ENCODE results near the gene C5orf15. TPM values are rescaled to one million over a fixed set of nuclear protein-coding genes. Genes with fewer than 3 reads are reported as not detected.

C5orf15 gene
- total RNA-seq, 1 experiment from 2014 or later: 48.7 TPM

- Histone ChIP-seq H3K27me3 (ENCODE audit: control insufficient read depth, insufficient read depth, low read length) (no peaks in the 10 kb centered on the region), H3K36me3 (replicated peaks; ENCODE audit: control insufficient read depth, insufficient read depth, low read length) (no peaks in the 10 kb centered on the region), H3K4me3 (ENCODE audit: insufficient read depth, low read depth, low read length) (no peak overlapping the region)
- DNase-seq: peak; percentile 56
These were observed 49.7 kb downstream of the C5orf15 start for GRCh38 chr5:133918731-133919130.

GRCh38 chr5:133918316-133918715 is 50.1 kb downstream of the C5orf15 start:
- no peaks in the 10 kb centered on the region for H3K27me3 ChIP-seq (ENCODE audit: control insufficient read depth, insufficient read depth, low read length)
- H3K4me3 ChIP-seq (ENCODE audit: insufficient read depth, low read depth, low read length): no peak overlapping the region
- DNase-seq: no peak
- no peaks in the 10 kb centered on the region for H3K36me3 ChIP-seq (replicated peaks; ENCODE audit: control insufficient read depth, insufficient read depth, low read length)

- no peak overlapping the region for H3K4me3 ChIP-seq (ENCODE audit: insufficient read depth, low read depth, low read length)
- no peak for DNase-seq
- H3K27me3 ChIP-seq (ENCODE audit: control insufficient read depth, insufficient read depth, low read length): no peaks in the 10 kb centered on the region
- no peaks in the 10 kb centered on the region for H3K36me3 ChIP-seq (replicated peaks; ENCODE audit: control insufficient read depth, insufficient read depth, low read length)
These were observed 50.6 kb downstream of the C5orf15 start for GRCh38 chr5:133917785-133918184.

- Histone ChIP-seq H3K4me3 (ENCODE audit: insufficient read depth, low read depth, low read length) (no peak overlapping the region), H3K27me3 (ENCODE audit: control insufficient read depth, insufficient read depth, low read length) (no peaks in the 10 kb centered on the region), H3K36me3 (replicated peaks; ENCODE audit: control insufficient read depth, insufficient read depth, low read length) (no peaks in the 10 kb centered on the region)
- no peak for DNase-seq
These were observed 51.5 kb downstream of the C5orf15 start for GRCh38 chr5:133916914-133917313.

GRCh38 chr5:133916479-133916878 is 51.9 kb downstream of the C5orf15 start:
- Histone ChIP-seq H3K36me3 (replicated peaks; ENCODE audit: control insufficient read depth, insufficient read depth, low read length) (no peaks in the 10 kb centered on the region), H3K27me3 (ENCODE audit: control insufficient read depth, insufficient read depth, low read length) (no peaks in the 10 kb centered on the region), H3K4me3 (ENCODE audit: insufficient read depth, low read depth, low read length) (no peak overlapping the region)

GRCh38 chr5:133914434-133914833 is 54.0 kb downstream of the C5orf15 start:
- no peaks in the 10 kb centered on the region for H3K27me3 ChIP-seq (ENCODE audit: control insufficient read depth, insufficient read depth, low read length)
- H3K4me3 ChIP-seq (ENCODE audit: insufficient read depth, low read depth, low read length): no peak overlapping the region
- H3K36me3 ChIP-seq (replicated peaks; ENCODE audit: control insufficient read depth, insufficient read depth, low read length): no peaks in the 10 kb centered on the region
- DNase-seq: no peak

More at GRCh38 chr5:133916479-133916878, 51.9 kb downstream of the C5orf15 start:
- DNase-seq: no peak

- DNase-seq: no peak
- Histone ChIP-seq H3K4me3 (ENCODE audit: insufficient read depth, low read depth, low read length) (no peak overlapping the region), H3K36me3 (replicated peaks; ENCODE audit: control insufficient read depth, insufficient read depth, low read length) (no peaks in the 10 kb centered on the region), H3K27me3 (ENCODE audit: control insufficient read depth, insufficient read depth, low read length) (no peaks in the 10 kb centered on the region)
These were observed 54.8 kb downstream of the C5orf15 start for GRCh38 chr5:133913413-133914155.

- no peak overlapping the region for H3K4me3 ChIP-seq (ENCODE audit: insufficient read depth, low read depth, low read length)
- no peaks in the 10 kb centered on the region for H3K36me3 ChIP-seq (replicated peaks; ENCODE audit: control insufficient read depth, insufficient read depth, low read length)
These were observed 55.5 kb downstream of the C5orf15 start for GRCh38 chr5:133912951-133913350.

GRCh38 chr5:133910571-133910970 is 57.9 kb downstream of the C5orf15 start:
- no peaks in the 10 kb centered on the region for H3K36me3 ChIP-seq (replicated peaks; ENCODE audit: control insufficient read depth, insufficient read depth, low read length)
- DNase-seq: peak; percentile 58
- H3K4me3 ChIP-seq (ENCODE audit: insufficient read depth, low read depth, low read length): no peak overlapping the region
- H3K27me3 ChIP-seq (ENCODE audit: control insufficient read depth, insufficient read depth, low read length): no peaks in the 10 kb centered on the region

More at GRCh38 chr5:133912951-133913350, 55.5 kb downstream of the C5orf15 start:
- no peaks in the 10 kb centered on the region for H3K27me3 ChIP-seq (ENCODE audit: control insufficient read depth, insufficient read depth, low read length)
- no peak for DNase-seq

GRCh38 chr5:133909603-133910002 is 58.8 kb downstream of the C5orf15 start:
- Histone ChIP-seq H3K27me3 (ENCODE audit: control insufficient read depth, insufficient read depth, low read length) (no peaks in the 10 kb centered on the region), H3K36me3 (replicated peaks; ENCODE audit: control insufficient read depth, insufficient read depth, low read length) (no peaks in the 10 kb centered on the region), H3K4me3 (ENCODE audit: insufficient read depth, low read depth, low read length) (no peak overlapping the region)
- DNase-seq: no peak

GRCh38 chr5:133907075-133907474 is 61.4 kb downstream of the C5orf15 start:
- Histone ChIP-seq H3K36me3 (replicated peaks; ENCODE audit: control insufficient read depth, insufficient read depth, low read length) (no peaks in the 10 kb centered on the region), H3K27me3 (ENCODE audit: control insufficient read depth, insufficient read depth, low read length) (no peaks in the 10 kb centered on the region), H3K4me3 (ENCODE audit: insufficient read depth, low read depth, low read length) (no peak overlapping the region)
- DNase-seq: no peak

GRCh38 chr5:133906303-133906702 is 62.1 kb downstream of the C5orf15 start:
- H3K36me3 ChIP-seq (replicated peaks; ENCODE audit: control insufficient read depth, insufficient read depth, low read length): no peaks in the 10 kb centered on the region
- H3K4me3 ChIP-seq (ENCODE audit: insufficient read depth, low read depth, low read length): no peak overlapping the region
- no peak for DNase-seq
- H3K27me3 ChIP-seq (ENCODE audit: control insufficient read depth, insufficient read depth, low read length): no peaks in the 10 kb centered on the region

Other genes starting within 250 kb of the C5orf15 start
- 368 and 419 TPM in 2 replicates for gene VDAC1, start 36.4 kb upstream of the C5orf15 start, total RNA-seq (2014; rRNA removed; shearing (Covaris generic))
- gene TCF7, start 146.1 kb upstream of the C5orf15 start, total RNA-seq (2014; rRNA removed; shearing (Covaris generic)): 2.4 and 3.7 TPM in 2 replicates
- 287 and 332 TPM in 2 replicates for gene SKP1, start 208.3 kb upstream of the C5orf15 start, total RNA-seq (2014; rRNA removed; shearing (Covaris generic))

Data from H7 (cell line).